NCI-H2196 (cell line): ENCODE measurements around the gene ABHD10.

Source experiments
- DNase-seq: peaks from one replicate; lab custom pipeline; 2025; ENCODE audit not compliant: unreplicated experiment; lab: John Stamatoyannopoulos, UW

Gene ABHD10

DNA sequence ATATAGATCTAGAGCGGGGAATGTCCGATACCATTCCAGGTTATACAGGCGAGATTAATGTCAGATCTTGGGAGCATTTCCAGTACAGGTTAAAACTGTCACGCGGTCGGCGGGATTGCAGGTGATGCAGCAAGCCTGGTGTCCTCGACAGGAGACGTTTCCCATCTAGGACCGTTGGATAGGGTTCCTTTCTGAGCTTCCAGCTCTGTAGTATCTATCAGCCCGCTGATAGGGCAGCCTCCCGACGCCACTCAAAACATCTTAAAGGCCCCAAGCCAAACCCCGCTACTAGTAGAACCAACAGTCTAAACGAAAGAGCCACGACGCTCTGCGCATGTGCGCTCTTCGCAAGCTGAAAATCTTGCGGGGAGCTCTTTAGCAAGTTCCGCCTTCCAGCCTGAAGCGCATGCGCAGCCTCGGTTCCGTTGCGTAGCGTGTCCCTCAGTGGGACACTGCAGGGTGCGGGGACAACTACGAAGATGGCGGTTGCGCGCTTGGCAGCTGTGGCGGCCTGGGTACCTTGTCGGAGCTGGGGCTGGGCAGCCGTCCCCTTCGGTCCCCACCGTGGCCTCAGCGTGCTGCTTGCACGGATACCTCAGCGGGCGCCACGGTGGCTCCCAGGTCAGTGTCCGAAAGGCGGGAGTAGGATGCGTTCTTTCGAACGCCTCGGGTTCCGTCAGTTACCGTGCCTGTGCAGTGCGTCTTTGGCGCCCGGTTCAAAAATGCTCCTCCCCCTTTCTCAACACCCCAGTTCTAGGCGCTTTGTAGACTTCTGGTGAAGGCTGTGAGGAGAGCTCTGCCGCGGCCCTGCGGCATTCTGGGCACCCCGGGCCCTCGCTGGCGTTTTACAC lies at the start of gene ABHD10:
TSS of gene ABHD10 (plus strand) at position 444 of the 851 bp plus-strand sequence. CDS start at position 480, 36 bp downstream.
- DNase-seq: peak; percentile 100

DNA sequence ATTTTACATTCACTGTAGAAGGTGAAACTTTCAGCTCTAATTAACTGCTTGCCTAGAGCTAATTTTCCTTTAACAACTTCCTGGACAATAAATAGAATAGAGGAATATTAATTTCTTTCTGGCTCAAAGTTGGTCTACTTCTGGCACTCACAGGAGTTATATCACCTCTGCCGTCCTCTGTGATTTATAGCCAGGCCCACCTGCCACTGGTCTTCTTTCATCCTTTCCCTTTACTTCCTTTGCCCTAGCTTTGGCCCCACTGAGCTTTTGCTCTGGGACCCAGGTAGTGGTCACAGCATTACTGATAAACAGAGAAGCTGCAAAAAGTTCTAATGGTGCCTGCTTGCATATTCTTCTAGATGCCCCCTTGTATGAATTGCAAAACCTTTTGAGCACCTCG lies 49.3 kb upstream of the ABHD10 start:
- DNase-seq: no peak

DNA sequence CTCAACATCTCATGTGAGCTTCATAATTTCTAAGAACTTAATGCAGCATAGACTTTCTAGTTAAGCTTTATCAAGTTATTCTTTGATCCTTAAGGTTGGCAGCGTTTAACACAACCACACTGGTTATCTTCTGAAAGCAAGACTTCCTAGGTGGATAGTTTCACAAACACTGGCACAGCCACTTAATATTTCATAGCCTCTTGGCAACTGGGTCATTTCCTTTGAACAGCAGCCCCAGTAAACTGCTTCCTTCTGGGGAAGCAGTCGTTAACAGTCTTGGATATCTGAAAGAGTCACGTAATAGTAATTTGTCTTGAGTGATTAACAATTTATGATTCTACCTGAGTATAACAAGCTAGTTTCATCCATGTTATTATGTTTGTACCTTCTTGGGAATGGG lies 45.9 kb upstream of the ABHD10 start:
- DNase-seq: no peak

DNA sequence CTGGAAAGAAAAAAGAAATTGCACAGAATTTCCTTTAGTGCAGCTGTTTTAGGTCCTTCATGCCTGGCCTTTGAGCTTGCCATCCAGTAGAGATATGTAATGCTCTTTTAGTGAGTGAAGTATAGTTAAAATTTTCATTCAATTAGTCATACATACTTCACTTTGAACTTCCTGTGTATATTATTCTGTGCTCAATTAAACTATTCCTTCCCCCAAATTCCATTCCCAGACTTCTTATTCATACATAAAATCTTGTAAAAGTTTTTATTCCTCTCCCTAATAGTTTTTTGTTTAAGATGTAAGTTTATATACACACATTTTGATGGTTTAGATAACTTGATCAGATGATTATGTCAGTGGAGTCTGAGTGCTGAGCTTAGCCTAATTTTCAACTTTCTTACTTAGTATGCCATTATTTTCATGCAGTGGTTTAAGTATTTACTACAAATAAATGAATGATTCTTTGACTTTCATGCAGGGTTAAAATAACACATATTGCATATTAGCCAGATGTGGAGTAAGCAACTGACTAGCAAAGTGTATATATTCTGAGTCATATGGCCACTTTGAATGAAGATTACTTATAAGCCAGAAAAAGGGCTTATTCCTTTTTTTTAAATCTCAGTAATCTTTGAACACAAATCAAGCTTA lies 42.5 kb upstream of the ABHD10 start:
- no peak for DNase-seq

DNA sequence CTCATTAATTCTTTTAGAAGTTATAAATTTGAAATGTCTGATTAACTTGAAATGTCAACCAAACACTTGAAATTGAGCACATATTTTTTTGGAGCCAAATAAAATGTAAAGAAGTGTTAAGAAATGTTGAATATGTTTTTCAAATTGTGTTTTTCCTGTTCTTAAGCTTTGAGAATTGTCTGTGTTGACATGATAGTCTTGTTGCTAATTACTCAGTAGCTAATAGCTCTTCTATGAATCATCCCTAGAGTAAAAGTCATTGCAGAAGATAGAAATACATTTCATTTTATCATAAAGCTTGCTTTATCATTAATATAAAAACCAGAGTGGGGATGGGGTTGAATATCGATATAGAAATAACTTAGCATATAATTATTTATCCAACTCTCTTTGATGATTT lies 41.9 kb upstream of the ABHD10 start:
- no peak for DNase-seq

DNA sequence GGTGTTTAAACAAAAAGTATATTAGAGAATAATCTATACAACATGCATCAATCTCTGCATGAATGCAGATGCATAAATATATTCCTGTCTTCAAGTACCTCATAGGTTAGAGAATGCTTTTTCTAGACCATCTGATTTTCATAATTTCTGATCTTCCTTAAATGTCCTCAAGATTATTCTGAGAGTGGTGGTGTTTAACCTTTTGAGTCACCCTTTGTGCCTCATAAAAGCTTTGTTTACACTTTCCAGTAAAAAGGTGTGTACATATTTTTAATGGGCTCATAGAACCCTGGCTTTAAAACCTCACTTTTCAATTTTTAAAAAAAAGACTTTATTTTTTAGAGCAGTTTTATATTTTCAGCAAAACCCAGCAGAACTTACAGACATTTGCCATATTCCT lies 41.0 kb upstream of the ABHD10 start:
- no peak for DNase-seq

DNA sequence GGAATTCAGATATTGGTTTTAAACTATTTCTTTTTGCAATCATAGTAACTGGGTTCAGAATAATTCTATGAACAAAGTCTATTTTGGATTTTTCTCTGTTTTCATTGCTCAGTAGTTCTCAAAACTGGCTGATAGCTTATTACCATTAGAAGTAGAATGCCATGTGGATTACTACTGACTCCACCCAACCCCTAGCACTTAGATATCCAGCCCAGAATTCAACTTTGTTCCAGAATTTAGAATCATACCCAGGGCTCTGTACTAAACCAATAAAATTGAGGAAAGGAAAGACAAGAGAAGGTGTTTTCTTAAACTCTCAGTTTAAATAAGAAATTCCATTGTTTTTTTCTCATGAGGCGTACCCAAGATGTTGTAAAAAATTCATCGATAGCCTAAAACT lies 39.0 kb upstream of the ABHD10 start:
- no peak for DNase-seq

DNA sequence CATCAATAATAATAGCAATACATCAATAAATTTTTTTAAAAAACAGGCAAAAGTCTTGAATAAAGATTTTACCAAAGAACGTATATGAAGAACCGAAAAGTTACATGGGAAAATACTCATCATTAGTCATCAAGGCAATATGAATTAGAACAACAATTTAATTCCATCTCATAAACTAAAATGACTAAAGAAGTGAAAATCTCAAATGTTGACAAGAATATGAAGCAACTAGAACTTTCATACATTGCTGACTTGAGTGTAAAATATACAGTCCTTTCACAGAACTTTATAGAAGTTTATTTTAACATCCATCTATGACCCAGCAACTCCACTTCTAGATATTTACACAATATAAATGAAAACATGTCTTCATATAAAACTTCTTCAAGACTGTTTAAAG lies 35.3 kb upstream of the ABHD10 start:
- no peak for DNase-seq

DNA sequence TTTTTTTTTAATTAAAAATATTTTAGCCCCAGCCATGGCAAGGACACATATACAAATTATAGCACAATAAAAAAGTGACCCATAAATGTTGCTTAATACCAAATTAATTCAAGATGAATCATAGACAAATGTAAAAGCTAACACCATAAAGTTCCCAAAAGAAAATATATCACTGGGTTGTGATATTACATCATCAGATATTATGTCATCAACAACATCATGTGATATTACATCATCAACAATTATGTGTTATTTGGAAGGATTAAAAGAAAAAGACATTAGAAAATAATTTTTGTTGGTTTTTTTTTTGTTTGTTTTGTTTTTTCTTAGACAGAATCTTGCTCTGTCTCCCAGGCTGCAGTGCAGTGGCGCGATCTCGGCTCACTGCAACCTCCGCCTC lies 34.5 kb upstream of the ABHD10 start:
- no peak for DNase-seq

DNA sequence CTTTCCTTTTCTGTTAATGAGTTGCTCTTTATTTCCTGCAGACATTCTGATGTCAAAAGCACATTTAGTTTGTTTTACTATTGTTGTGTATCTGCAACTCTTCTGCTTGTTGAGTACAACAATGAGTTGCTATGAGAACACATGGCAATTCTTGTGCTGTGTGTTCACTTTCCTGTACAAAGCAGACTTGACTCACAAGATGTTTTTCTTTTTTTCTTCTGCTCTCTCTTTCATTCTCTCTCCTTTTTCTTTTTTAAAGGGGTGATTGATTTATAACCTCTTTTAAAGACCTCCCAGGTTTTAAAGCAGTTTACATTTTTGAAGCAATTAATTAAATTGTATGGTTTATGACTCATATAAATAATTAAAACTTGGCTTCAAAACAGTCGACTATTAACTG lies 31.6 kb upstream of the ABHD10 start:
- DNase-seq: no peak

DNA sequence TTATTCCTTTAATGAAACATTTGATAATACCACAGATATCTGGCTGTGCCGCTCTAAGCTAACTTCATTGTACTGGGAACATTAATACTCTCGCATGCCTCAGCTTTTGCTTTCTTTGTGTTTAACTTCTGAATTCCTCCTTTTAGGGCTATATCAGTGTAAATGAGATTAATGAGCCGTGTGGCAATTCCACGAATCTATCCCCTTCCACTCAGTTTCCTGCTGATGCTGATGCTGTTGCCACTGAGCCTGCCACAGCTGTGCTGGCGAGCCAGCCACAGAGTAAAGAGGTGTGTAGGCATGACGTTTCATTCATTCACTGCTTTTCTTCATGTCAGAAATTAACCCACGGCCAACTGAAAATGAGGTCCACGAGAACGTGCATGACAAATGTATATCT lies 30.0 kb upstream of the ABHD10 start:
- no peak for DNase-seq

DNA sequence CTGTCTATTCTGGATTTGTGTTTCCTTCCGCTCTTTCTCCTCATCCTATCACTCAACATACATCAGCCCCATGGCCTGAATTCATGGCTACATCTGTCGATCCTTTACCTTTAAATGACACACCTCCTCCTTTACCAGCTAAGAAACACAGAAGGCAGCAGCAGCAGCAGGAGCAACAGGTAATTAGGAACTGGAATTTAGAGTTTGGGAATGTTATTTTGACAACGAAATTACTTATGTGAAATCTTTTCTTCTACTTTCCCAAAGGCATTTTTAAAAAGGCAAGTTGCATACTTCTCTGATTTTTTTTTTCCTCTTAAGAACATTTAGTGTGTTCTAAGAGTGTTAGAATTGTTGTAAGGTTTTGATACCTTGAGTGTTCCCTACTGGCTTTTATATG lies 29.1 kb upstream of the ABHD10 start:
- no peak for DNase-seq

DNA sequence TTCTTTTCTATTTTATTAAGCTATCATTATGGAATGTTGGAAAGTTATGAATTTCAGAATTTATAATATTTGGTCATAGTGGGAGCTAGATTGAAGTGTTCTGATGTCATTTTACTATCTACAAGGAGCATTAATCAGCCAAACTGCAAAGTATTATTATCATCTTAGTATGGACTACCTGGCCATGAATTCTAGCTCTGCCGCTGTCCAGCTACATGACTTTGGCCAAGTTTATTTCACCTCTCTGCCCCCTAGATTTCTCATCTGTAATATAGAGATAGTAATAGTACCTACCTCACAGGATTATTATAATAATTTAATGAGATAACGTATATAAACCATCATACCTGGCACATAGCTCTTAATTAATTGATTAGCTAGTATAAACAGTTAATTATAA lies 27.8 kb upstream of the ABHD10 start:
- no peak for DNase-seq

DNA sequence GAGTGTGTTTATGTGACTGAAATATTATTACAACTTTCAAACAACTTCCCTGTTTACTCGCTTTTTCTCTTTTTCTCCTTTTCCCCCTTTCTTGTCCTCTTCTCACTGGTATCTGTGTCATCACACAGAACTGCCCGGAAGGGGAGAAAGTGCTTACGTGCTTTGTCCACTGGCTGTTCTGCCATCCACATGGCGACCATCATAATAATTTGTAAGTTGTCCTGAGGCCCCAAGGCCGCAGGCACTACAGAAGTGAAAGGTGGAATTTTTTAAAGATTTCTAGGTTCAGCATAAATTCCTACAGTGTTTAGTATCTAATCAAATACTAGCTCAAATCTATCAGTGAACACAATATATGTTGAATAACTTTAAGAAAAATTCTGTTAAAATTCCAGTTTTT lies 26.7 kb upstream of the ABHD10 start:
- no peak for DNase-seq

DNA sequence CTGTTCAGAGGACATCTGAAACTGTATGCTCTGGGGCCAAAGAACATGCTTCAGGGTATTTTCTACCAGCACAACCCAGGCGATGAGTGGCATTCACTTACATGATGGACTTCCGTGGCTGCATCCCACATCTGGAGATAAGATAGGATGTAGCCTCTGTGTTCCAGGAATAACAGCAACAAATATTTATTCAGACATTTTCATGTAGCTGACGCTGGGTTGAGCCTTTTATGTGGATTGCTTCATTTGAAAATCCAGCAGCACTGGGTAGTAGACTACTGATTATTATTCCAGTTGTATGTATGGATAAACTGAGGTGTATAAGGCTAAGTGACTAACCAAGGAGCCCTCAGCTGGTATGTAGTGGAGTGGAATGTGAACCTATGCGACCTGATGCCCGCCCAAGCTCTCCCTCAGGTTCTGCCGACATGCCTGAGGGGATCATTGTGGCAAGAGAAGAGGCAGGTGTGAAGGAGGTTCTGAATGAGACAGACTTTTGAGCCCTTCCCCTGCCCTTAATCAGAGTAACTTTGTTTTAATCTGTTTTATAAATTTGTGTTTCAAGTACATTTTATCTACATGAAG lies 25.9 kb upstream of the ABHD10 start:
- no peak for DNase-seq

DNA sequence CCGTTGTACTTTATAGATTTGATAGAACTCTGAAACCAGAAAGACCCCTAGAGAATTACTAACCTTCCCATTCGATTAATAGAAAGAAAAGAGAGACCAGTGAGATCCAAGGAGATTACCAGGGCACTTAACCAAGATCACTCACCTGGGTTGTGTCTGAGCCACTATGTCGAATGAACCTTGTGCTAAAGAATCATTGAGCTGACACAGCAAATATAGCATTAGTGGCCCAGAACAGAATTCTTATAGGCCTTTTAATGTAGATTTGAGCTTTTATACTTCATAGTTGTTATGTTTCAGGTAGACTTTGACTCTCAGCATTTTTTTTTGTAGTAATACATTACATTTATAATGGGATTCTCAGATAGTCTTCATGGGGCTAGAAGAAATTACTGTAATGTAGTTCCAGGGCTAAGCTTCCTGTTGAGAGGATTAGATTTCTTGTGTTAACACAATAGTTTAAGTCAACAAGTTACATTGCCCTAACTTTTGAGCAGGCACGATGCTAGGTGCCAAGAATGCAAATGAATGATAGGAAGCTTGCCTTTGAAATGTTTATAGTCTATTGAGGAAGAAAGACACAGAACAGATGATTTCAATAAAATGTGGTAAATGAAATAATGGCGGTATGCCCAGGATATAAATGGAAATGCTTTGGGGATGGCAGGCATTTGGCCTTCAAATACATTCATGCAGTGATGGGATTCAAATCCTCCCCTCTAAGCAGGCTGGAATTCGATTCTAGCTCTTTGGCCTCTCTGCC lies 24.4 kb upstream of the ABHD10 start:
- DNase-seq: peak; percentile 19

DNA sequence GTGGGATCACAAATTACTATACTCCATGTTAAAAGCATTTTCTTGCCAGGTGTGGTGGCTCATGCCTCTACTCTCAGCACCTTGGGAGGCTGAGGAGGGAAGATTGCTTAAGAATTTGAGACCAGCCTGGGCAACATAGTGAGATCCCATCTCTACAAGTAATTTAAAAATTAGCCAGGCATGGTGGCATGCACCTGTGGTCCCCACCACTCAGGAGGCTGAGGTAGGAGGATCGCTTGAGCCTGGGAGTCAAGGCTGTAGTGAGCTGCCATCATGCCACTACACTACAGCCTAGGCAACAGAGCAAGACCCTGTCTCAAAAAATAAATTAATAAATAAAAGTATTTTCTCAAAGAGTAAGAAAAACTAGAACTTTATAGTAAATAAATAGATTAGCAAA lies 22.9 kb upstream of the ABHD10 start:
- no peak for DNase-seq

DNA sequence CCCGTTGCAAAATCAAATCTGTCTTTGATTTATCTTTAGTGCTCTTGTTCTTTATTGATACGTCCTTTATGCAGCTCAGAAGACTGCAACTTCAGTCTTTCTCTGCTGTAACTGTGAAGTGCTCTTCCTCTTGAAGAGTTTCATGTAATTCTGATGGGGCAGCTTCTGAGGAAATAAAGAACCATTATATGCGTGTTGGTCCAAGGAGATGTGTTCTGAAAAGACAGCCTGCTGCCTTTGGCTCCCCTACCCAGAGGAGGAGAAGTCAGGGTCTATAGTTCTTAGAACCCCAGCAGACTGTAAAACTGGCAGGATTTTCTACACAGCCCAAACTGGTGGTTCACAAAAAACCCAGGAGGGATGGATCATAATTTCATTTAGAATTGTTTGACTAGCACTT lies 22.4 kb upstream of the ABHD10 start:
- DNase-seq: no peak

DNA sequence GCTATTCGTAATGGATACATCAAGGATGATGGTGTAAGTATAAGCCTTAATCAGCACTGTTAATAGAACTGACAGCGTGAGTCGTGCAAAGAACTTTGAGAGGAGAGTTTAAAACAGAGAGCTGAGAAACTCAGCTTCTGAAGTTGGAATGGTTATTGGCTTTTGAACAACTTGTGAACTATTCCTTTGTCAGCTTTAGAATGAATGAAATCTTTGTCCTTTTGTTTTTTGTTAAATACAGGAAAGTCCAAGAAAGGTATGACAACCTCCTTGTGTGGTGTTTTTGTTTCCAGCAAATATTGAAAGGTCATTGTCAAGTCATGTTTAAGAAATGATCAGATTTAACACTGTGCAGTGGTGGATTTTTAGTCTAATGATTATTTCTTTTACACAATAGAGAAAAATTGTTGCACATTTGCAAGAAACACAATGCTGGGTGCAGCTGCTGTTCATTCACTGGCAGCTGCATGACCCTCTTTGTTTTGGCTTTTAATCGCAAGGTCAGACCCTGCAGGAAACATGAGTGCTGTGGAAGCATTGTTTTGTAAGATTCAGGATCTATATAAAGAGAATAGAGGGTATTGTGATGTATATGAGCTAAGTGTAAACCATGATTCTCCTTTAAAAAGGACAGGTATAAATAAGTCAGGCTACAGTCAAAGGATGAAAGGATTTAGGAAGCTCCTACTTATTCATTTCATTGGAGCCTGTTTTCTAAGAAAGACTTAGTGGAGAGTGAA lies 21.7 kb upstream of the ABHD10 start:
- DNase-seq: peak; percentile 16

DNA sequence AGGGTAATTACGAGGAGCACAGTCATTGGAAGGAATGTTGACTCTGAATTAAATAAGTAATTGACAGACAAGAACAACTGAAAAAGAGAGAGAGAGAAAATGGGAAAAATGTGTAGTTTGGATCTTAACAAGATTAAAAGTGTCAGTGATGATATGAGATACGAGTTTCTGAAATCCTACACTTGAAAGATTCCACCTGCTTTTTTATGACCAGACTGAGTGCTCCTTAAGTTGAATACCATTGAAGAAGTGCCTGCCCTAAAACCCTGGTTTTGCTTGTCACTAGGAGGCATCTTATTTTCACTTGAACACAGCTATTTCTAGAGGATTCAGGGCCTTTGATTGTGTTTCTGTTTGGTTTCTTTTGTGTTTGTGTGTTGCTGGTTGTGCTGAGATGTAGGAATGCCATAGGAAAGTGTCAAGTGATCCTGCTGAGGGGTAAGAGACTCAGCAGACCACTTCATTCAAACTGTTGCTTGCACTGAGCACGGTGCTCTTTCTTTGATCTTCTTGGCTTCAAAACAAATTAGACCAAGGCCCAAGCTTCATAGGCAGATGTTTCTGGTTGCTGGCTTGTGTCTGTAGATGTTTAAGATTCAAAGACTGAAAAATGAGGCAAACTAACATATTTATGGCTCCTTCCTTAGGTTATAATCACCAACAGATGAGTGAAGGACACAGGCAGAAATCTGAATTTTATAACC lies 17.2 kb upstream of the ABHD10 start:
- DNase-seq: no peak
